ENCODE measurements around the gene ZNF710.

GRCh38 chr15:90101969-90102890 lies 101.1 kb downstream of the ZNF710 start, which contains the start of gene IDH2:
- TF ChIP-seq EP300 (IDR thresholded peaks at IDR 0.05; ENCODE audit: borderline replicate concordance in 1 of 2, low read depth in 2 of 2, low read length in 2 of 2): peak in 1 of 2 experiments; percentile 35; a peak in 1 of 3 replicates
- TF ChIP-seq, protein P1, sequence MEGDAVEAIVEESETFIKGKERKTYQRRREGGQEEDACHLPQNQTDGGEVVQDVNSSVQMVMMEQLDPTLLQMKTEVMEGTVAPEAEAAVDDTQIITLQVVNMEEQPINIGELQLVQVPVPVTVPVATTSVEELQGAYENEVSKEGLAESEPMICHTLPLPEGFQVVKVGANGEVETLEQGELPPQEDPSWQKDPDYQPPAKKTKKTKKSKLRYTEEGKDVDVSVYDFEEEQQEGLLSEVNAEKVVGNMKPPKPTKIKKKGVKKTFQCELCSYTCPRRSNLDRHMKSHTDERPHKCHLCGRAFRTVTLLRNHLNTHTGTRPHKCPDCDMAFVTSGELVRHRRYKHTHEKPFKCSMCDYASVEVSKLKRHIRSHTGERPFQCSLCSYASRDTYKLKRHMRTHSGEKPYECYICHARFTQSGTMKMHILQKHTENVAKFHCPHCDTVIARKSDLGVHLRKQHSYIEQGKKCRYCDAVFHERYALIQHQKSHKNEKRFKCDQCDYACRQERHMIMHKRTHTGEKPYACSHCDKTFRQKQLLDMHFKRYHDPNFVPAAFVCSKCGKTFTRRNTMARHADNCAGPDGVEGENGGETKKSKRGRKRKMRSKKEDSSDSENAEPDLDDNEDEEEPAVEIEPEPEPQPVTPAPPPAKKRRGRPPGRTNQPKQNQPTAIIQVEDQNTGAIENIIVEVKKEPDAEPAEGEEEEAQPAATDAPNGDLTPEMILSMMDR (IDR thresholded peaks at IDR 0.05; ENCODE audit: control extremely low read depth in 1 of 3, insufficient read depth in 1 of 3, low read depth in 1 of 3, low read length in 3 of 3): no peak
- peak; percentile 90 for TF ChIP-seq POLR2AphosphoS5 (IDR thresholded peaks at IDR 0.05; ENCODE audit: low read depth, low read length)
- TF ChIP-seq CREB1 (IDR thresholded peaks at IDR 0.05): no peak
- TF ChIP-seq, protein P2, sequence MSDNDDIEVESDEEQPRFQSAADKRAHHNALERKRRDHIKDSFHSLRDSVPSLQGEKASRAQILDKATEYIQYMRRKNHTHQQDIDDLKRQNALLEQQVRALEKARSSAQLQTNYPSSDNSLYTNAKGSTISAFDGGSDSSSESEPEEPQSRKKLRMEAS (IDR thresholded peaks at IDR 0.05): no peak; the same call in none of the 2 replicates

Measured in H1 (cell line).